K562 (cell line): ENCODE data around the gene MPC2. TPM values are rescaled to one million over a fixed set of nuclear protein-coding genes. Genes with fewer than 3 reads are reported as not detected.

ENCODE experiments used
- ARID1B ChIP-seq: fragments of 450-650 bp; IDR thresholded peaks from 2 replicates; pipeline ENCODE4 v1.6.1; 2016; ENCODE audit warnings: antibody characterized with exemption, mild to moderate bottlenecking, inconsistent platforms
- ARID2 ChIP-seq: fragments of 450-650 bp; IDR thresholded peaks from 2 replicates; pipeline ENCODE4 v1.6.1; 2017; ENCODE audit warnings: antibody characterized with exemption, mild to moderate bottlenecking
- ARID3A ChIP-seq: IDR thresholded peaks from 2 replicates; pipeline ENCODE4 v1.6.1; 2012; ENCODE audit warnings: low read depth, low read length, improper control_type of control experiment, borderline replicate concordance
- ASH1L ChIP-seq: fragments of 450-650 bp; IDR thresholded peaks from 2 replicates; pipeline ENCODE4 v1.6.1; 2018; ENCODE audit warnings: borderline replicate concordance, mild to moderate bottlenecking, low read depth; ENCODE audit not compliant: partially characterized antibody
- ESRRA ChIP-seq: fragments of 450-650 bp; IDR thresholded peaks from 2 replicates; pipeline ENCODE4 v1.6.1; 2014; ENCODE audit warnings: low read depth, mild to moderate bottlenecking, moderate library complexity, borderline replicate concordance
- FOXM1 ChIP-seq, 2 experiments: fragments of 450-650 bp in 1 of 2; sonication (generic) in 1 of 2; formaldehyde crosslinking in 1 of 2; IDR thresholded peaks; 2 replicates each; pipeline versions ENCODE4 v1.6.1 to v1.9.0; 2017 to 2022; ENCODE audit warnings: low read depth in 2 of 2, mild to moderate bottlenecking in 2 of 2, missing genetic modification reagents in 1 of 2, moderate library complexity in 1 of 2
- HMGXB4 ChIP-seq: sonication (generic); formaldehyde crosslinking; IDR thresholded peaks from 2 replicates; pipeline ENCODE4 v1.8.1; 2023; ENCODE audit warnings: mild to moderate bottlenecking, missing genetic modification reagents
- KAT8 ChIP-seq: fragments of 450-650 bp; IDR thresholded peaks from 2 replicates; pipeline ENCODE4 v1.6.1; 2016; ENCODE audit warnings: low read depth, mild to moderate bottlenecking
- LCOR ChIP-seq: sonication (generic); formaldehyde crosslinking; IDR thresholded peaks from 2 replicates; pipeline ENCODE4 v1.8.0; 2022; ENCODE audit warnings: mild to moderate bottlenecking, missing genetic modification reagents
- LEF1 ChIP-seq: fragments of 450-650 bp; IDR thresholded peaks from 2 replicates; pipeline ENCODE4 v1.6.1; 2016; ENCODE audit warnings: mild to moderate bottlenecking
- MAFK ChIP-seq: IDR thresholded peaks from 2 replicates; pipeline ENCODE4 v1.6.1; 2011; ENCODE audit warnings: low read length, improper control_type of control experiment
- MAZ ChIP-seq, 2 experiments: fragments of 450-650 bp in 1 of 2; sonication (generic) in 1 of 2; formaldehyde crosslinking; IDR thresholded peaks in 1 of 2; conservative IDR thresholded peaks in 1 of 2; 2 replicates each; pipeline versions ENCODE4 v1.4.0 to v1.5.0; 2020; ENCODE audit warnings: mild to moderate bottlenecking in 1 of 2, missing genetic modification reagents in 1 of 2
- MYBL2 ChIP-seq, 2 experiments: fragments of 450-650 bp in 1 of 2; sonication (generic) in 1 of 2; formaldehyde crosslinking in 1 of 2; IDR thresholded peaks; 2 replicates each; pipeline versions ENCODE4 v1.6.1 to v1.8.1; 2017 to 2022; ENCODE audit warnings: borderline replicate concordance in 1 of 2, inconsistent platforms in 1 of 2, low read depth in 1 of 2, mild to moderate bottlenecking in 1 of 2, missing genetic modification reagents in 1 of 2, moderate library complexity in 1 of 2
- NFYB ChIP-seq: IDR thresholded peaks from 2 replicates; pipeline ENCODE4 v1.6.1; 2011; ENCODE audit warnings: mild to moderate bottlenecking, moderate library complexity; ENCODE audit not compliant: insufficient read length; ENCODE audit errors: extremely low read depth
- NONO ChIP-seq, 2 experiments: fragments of 200-400 bp in 1 of 2; fragments of 450-650 bp in 1 of 2; formaldehyde crosslinking in 1 of 2; IDR thresholded peaks; 2 replicates each; pipeline ENCODE4 v1.6.1; 2017; ENCODE audit warnings: low read depth in 2 of 2, mild to moderate bottlenecking in 2 of 2, moderate library complexity in 2 of 2, low read length in 1 of 2
- NR2C1 ChIP-seq, 2 experiments: fragments of 450-650 bp; IDR thresholded peaks; 2 replicates each; pipeline ENCODE4 v1.6.1; 2017; ENCODE audit warnings: mild to moderate bottlenecking in 2 of 2, antibody characterized with exemption in 1 of 2, inconsistent platforms in 1 of 2, missing compliant biosample characterization in 1 of 2, missing genetic modification characterization in 1 of 2
- RHOXF2B ChIP-seq: fragments of 250-450 bp; sonication (Bioruptor Pico); conservative IDR thresholded peaks from 2 replicates; pipeline ENCODE4 v1.5.1; 2021
- SMAD4 ChIP-seq: fragments of 250-450 bp; sonication (Bioruptor Pico); conservative IDR thresholded peaks from 2 replicates; pipeline ENCODE4 v1.8.0; 2021; ENCODE audit warnings: inconsistent platforms, mild to moderate bottlenecking, moderate library complexity
- SMC3 ChIP-seq: conservative IDR thresholded peaks from 2 replicates; pipeline ENCODE4 v1.6.1; 2011; ENCODE audit warnings: low read depth, low read length, improper control_type of control experiment; ENCODE audit not compliant: insufficient read depth
- TBP ChIP-seq: optimal IDR thresholded peaks from 2 replicates; pipeline ENCODE3; 2011; ENCODE audit warnings: low read depth, low read length, improper control_type of control experiment
- TEAD1 ChIP-seq, 2 experiments: fragments of 450-650 bp in 1 of 2; sonication (generic) in 1 of 2; formaldehyde crosslinking; IDR thresholded peaks; 2 replicates each; pipeline versions ENCODE4 v1.4.0 to v1.8.0; 2020 to 2022; ENCODE audit warnings: mild to moderate bottlenecking in 2 of 2, missing genetic modification reagents in 1 of 2
- ZBTB2 ChIP-seq: fragments of 450-650 bp; IDR thresholded peaks from 2 replicates; pipeline ENCODE4 v1.6.1; 2016; ENCODE audit warnings: antibody characterized with exemption
- ZNF764 ChIP-seq: fragments of 250-450 bp; sonication (Bioruptor Pico); IDR thresholded peaks from 2 replicates; pipeline ENCODE4 v1.4.0; 2020; ENCODE audit warnings: low read depth, mild to moderate bottlenecking, moderate library complexity
- polyA plus RNA-seq, 8 experiments: library from polyadenylated mRNA; depleted of rRNA in 4 of 8; stranded (reverse) in 5 of 8; unstranded in 3 of 8; fragments of >200 nt; fragmentation: Nextera tagmentation in 2 of 8; fragmentation: Illumina TruSeq in 1 of 8; extraction: Ambion mirVana in 2 of 8; extraction: Trizol in 1 of 8; gene quantifications; 2 replicates each; pipeline versions ENCODE4 v1.2.1 to v1.2.3, GENCODE V29; 2011 to 2014; ENCODE audit warnings: inconsistent platforms in 1 of 8, missing spikeins in 1 of 8
- total RNA-seq, 7 experiments: library from RNA; depleted of rRNA in 6 of 7; stranded (reverse); fragments of >200 nt in 6 of 7; fragmentation: Illumina TruSeq in 2 of 7; extraction: Trizol in 2 of 7; gene quantifications; 2 replicates each; pipeline versions ENCODE4 v1.2.1 to v1.2.3, GENCODE V29; 2011 to 2021; ENCODE audit warnings: low replicate concordance in 1 of 7

The MPC2 gene
- total and polyA plus RNA-seq, 9 of the 15 experiments (the other 6 are each of a cell fraction or from before 2014, with no cell fraction given): 70.7 to 179 (median 144) TPM

- peak; percentile 76; the same call in 1 of the 2 replicates for TF ChIP-seq ARID3A
- 0 out of 2 replicates have a peak, but pooled peaks have one; percentile 35 for TF ChIP-seq LCOR (CRISPR knock-in tag)
- TF ChIP-seq ZBTB2: peak; percentile 46; the same call in 1 of the 2 replicates
- peak; percentile 75 for TF ChIP-seq MAFK
- TF ChIP-seq NR2C1 (IDR thresholded peaks at IDR 0.05): no peak
- no peak for TF ChIP-seq NR2C1 (tag; IDR thresholded peaks at IDR 0.05)
- TF ChIP-seq TEAD1 (CRISPR knock-in tag; IDR thresholded peaks at IDR 0.05): peak in 1 of 2 experiments; percentile 51; a peak in 1 of 4 replicates
- no peak; the same call in 1 of the 2 replicates for TF ChIP-seq MYBL2 (IDR thresholded peaks at IDR 0.05; ENCODE audit: low read depth)
- no peak for TF ChIP-seq MYBL2 (CRISPR knock-in tag; IDR thresholded peaks at IDR 0.05; ENCODE audit: borderline replicate concordance)
- TF ChIP-seq ARID2: no peak
- TF ChIP-seq ASH1L: no peak
- peak; percentile 53 for TF ChIP-seq ARID1B
- TF ChIP-seq SMC3: peak; percentile 20; the same call in 1 of the 2 replicates
- TF ChIP-seq NFYB: no peak
- TF ChIP-seq RHOXF2B (CRISPR knock-in tag): no peak
- TF ChIP-seq LEF1: 0 out of 2 replicates have a peak, but pooled peaks have one; percentile 30
- no peak for TF ChIP-seq ZNF764 (CRISPR knock-in tag)
- peak; percentile 57 for TF ChIP-seq SMAD4 (CRISPR knock-in tag)
- no peak for TF ChIP-seq FOXM1 (IDR thresholded peaks at IDR 0.05; ENCODE audit: low read depth)
- no peak for TF ChIP-seq FOXM1 (CRISPR knock-in tag; IDR thresholded peaks at IDR 0.05; ENCODE audit: low read depth)
- no peak for TF ChIP-seq HMGXB4 (CRISPR knock-in tag)
- no peak for TF ChIP-seq TBP
- no peak for TF ChIP-seq KAT8
- TF ChIP-seq ESRRA: no peak
- TF ChIP-seq MAZ (CRISPR knock-in tag; conservative IDR thresholded peaks at IDR 0.05 in 1 of 2, IDR thresholded peaks at IDR 0.05 in 1 of 2): 0 out of 4 replicates have a peak, but pooled peaks of 1 of the 2 experiments have one; percentile 35
- TF ChIP-seq NONO (IDR thresholded peaks at IDR 0.05; ENCODE audit: low read depth in 2 of 2, low read length in 1 of 2): no peak; a peak in 1 of 4 replicates
These were observed 10.3 kb downstream of the MPC2 start (continued) for GRCh38 chr1:167926486-167926997.
